Endothelial cell of umbilical vein (primary cell): Measurements from ENCODE around the gene COG5.

Experiments
- EZH2 ChIP-seq: IDR thresholded peaks from 2 replicates; pipeline ENCODE4 v1.6.1; 2012; ENCODE audit warnings: borderline replicate concordance, low read depth, mild to moderate bottlenecking, moderate library complexity, low read length, inconsistent platforms; ENCODE audit not compliant: severe bottlenecking
- POLR2AphosphoS5 ChIP-seq: IDR thresholded peaks from 2 replicates; pipeline ENCODE4 v1.6.1; 2012; ENCODE audit warnings: low read depth, mild to moderate bottlenecking, control low read depth, low read length, moderate library complexity; ENCODE audit not compliant: insufficient read depth
- TF ChIP-seq, protein P1 (sequence below), 2 donors: IDR thresholded peaks; 1 replicate in 1 of 2; 2 replicates in 1 of 2; pipeline ENCODE4 v1.5.1; 2011; ENCODE audit warnings: low read length in 2 of 2, mild to moderate bottlenecking in 2 of 2, moderate library complexity in 2 of 2, control low read depth in 1 of 2, inconsistent platforms in 1 of 2, low read depth in 1 of 2; ENCODE audit not compliant: insufficient read depth in 1 of 2; ENCODE audit errors: extremely low read depth in 1 of 2

DNA sequence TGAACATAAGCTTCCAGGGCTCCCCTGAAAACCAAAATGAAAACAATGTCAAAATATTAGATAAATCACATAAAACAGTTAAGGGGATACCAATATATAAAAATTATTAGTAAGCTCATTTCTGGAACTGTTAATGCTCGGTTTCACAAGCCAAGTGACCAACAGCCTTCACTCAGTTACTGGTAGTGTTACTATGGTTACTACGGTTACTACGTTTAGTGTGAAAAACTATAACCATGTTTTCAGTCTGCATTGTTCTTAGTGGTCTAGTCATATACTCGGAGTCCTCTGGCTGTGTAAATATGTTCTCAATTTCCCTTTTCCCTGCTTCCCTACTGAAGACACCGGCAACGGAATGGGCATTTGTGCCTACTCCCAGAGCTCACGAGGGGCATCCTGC lies 360.1 kb downstream of the COG5 start:
- TF ChIP-seq, protein P1, sequence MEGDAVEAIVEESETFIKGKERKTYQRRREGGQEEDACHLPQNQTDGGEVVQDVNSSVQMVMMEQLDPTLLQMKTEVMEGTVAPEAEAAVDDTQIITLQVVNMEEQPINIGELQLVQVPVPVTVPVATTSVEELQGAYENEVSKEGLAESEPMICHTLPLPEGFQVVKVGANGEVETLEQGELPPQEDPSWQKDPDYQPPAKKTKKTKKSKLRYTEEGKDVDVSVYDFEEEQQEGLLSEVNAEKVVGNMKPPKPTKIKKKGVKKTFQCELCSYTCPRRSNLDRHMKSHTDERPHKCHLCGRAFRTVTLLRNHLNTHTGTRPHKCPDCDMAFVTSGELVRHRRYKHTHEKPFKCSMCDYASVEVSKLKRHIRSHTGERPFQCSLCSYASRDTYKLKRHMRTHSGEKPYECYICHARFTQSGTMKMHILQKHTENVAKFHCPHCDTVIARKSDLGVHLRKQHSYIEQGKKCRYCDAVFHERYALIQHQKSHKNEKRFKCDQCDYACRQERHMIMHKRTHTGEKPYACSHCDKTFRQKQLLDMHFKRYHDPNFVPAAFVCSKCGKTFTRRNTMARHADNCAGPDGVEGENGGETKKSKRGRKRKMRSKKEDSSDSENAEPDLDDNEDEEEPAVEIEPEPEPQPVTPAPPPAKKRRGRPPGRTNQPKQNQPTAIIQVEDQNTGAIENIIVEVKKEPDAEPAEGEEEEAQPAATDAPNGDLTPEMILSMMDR (IDR thresholded peaks at IDR 0.05; ENCODE audit: extremely low read depth in 1 of 2, insufficient read depth in 1 of 2, low read depth in 1 of 2, low read length in 2 of 2) = no peak
- TF ChIP-seq EZH2 (no peak), POLR2AphosphoS5 (no peak)
